Stimulated activated CD8-positive, alpha-beta memory T cell treated with anti-CD3 and anti-CD28 coated beads, Interleukin-7, amount 100 ng/mL, for 4 hours (primary cell): Measurements from ENCODE around the gene ADGB.
"Not testable (repeated sequence)": the region's sequence is repeated elsewhere in the genome, so short reads cannot be mapped to it uniquely, and the experiment has no call there.

Experiments used
- DNase-seq, 2 donors: peaks; one replicate each; pipeline ENCODE4 v3.0.0-alpha.2; 2020; ENCODE audit warnings: low read depth in 2 of 2

ADGB gene

DNA sequence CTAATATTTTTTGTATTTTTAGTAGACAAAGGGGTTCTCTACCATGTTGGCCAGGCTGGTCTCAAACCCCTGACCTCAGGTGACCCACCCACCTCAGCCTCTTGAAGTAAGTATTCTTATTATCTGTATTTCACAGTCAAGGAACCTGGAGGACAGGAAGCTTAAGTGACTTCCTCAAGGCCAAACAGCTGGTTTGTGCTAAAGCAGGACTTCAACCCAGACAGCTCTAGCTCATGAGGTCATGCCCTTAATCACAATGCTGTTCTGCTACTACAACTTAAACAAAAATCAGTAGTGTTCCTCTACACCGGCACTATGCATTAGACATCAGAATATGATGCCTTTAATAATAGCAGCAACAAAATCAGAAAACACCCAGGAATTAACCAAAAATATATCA lies 168.9 kb downstream of the ADGB start:
- DNase-seq, result no peak

DNA sequence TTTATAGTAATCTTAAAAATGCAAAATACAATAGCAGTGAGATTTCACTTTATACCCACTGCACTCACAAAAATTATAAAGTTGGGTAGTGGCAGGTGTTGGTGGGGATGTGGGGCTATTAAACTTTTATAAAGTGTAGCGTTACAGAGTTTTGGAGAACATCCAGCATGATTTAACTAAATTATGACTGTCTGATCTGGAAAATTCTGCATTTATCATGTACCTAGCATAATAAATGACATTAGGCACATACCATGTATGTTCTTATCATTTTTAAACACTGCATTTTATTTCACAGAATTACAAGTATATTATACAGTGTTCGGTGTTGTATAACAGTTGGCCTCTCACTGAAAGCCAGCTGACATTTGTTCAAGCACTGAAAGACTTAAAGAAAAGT lies 169.9 kb downstream of the ADGB start:
- DNase-seq, result no peak

DNA sequence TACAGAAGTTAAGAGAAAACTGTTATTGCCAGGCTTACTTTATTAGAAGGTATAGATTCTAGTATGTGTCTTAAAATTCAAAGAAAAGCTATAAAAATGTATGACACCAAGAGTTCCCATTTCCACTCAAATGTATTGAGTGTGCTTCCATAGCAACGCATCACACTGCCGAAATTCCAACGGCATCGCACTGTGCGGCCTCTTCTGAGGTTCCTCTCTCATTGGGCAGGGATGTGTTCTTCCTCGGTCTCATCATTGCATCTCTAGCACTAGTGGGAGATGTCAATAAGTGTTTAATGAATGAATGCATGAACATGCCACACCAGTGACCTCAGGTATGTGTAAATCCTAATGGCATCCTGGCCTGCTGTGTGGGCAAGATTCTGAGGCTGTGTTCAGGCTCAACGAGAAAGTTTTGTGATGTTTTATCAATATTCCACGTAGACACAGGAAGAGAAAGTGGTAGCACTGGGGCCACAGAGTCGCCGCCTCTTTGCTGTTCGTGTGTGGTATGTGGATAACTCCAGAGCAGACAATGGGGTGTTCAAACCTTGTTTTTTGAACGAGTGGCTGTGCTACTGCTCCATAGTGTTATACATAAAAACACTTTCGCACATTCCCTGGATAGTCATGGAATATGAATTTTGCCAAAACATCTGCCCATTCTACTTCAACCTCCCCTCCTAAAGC lies 171.6 kb downstream of the ADGB start:
- no peak for DNase-seq

DNA sequence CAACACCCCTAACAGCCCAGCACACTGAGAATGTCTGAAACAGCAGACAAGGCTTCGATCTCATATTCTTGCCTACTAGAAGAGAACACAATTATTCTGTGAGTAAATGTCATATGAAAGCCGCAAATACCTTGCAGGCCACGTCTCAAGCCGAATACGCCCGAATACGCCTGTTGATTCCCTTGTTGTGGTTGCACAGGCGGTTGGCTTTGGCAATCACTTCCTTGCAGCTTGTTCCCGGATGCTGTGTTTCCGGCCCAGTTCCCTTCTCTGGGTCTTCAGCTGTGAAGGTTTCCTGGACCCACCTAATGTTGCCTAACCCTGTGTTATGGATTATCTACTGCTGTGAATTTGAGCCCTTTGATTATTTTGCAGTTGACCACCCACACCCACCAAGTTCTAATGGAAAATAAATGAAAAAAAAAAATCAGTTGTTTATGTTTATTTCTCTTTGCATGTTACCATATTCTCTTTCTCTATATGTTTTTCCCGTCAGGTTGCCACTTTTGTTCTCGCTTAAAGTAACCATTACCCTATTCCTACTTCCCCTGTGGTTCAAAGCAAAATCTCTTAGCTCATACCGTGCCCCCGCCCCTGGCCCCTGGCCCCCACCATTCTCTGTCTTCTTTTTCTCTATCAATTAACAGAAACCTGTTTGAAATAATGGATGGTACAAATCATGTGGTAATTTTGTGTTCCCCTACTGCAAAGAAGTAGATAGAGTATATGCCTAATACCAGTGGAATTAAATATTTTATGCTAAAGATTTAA lies 172.4 kb downstream of the ADGB start:
- peak; percentile 8 to 10 for DNase-seq

DNA sequence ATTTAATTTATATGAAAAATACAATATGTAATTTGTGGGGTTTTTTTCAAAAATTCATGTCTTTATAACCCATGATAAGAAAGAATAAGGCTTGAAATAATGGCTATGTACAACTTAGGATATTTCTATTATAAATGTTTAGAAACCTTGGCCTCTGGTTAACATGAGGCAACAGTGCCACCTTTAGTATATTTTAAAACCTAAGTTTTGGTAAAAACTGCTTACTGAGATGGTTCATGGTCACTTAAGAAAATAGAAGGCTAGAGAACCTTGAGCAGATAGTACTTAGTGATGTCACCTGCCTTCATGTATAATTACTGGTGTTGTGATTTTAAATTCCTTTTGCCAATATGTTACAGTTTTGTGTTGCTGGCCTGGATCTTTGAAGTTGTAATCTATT lies 176.4 kb downstream of the ADGB start:
- no peak for DNase-seq

DNA sequence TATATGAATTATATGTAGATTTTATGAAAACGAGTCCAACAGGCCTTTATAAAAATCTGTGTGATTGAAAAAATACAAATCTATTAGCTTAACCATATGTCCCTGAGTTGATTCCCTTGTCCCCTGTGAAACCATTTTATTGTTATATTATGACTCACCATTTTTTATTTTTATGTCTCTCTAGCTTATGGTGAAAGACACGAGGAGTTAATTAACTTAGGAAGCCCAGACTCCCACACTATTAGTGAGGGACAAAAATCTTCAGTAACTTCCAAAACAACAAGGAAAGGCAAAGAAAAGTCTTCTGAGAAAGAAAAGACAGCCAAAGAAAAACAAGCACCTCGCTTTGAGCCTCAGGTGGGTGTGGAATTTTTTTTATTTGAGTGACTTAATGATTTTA lies 183.1 kb downstream of the ADGB start:
- DNase-seq, result no peak

DNA sequence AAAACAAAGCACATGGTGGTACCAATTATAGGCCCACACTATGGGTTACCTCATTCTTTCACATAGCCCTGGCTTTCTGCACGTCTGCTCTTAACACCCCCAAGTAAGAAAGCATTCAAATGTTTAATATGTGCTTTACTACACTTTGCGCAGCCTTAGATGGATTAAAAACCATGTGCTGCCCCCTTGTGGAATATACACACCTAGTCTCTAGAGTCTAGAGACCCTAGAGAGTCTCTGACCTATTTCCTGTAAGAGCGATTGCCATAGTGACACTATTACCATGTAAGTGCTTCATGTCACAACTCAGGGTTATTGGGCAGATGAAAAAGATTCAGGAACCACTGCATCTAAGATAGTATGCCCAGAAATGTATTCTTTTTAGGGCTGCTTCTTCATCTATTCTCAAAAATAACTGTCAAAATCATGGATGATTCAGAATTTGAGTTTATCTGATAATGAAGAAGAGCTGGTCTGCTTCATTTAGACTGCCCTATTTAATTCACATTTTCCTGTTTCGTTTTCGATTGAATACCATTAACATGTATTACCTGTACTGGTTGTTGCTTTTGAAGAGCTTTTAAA lies 186.3 kb downstream of the ADGB start:
- DNase-seq, result no peak

DNA sequence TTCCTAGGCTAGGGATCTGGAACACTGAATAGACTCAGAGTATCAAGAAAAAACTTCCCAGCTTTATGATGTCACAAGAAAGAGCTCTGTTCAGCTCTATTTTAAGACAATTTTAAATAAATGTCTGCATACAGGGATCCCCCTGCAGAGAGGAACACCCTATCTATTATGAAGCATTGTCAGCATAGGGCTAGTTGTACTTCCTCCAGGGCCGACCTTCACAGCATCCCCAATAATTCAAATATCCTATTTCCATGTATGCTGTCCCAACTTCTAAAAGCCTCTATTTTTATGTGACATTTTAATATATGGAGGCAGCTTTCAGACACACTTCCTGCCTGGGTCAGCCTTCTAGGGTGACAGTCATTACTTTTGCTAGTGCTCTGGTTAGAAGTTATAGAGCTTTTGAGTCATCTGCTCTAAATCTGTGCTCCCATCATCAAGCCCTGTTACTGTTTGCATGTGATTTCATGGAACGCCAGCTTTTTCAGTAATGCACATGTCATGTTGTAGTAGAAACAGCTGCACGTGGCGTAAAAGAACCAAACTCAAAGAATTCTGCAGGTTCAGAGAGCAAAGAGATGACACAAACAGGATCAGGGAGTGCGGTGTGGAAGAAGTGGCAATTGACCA lies 189.2 kb downstream of the ADGB start:
- DNase-seq, result no peak

DNA sequence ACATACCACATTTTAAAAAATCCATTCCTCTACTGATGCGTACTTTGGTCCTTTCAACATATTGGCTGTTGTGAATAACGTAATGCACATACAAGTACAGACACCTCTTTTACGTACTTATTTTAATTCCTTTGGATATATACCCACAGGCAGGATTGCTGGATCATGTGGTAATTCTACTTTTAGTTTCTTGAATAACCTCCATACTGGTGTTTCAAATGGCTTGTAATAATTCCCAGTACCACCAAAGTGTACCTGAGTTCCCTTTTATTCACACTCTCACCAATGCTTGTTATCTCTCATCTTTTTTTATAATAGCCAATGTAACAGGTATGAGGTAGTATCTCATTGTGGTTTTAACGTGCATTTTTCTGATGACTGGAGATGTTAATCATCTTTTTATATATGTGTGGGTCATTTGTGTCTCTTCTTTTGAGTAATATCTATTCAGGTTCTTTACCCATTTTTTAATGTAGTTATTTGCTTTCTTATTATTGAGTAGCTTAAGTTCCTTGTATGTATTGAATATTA lies 191.9 kb downstream of the ADGB start:
- DNase-seq, result no peak

DNA sequence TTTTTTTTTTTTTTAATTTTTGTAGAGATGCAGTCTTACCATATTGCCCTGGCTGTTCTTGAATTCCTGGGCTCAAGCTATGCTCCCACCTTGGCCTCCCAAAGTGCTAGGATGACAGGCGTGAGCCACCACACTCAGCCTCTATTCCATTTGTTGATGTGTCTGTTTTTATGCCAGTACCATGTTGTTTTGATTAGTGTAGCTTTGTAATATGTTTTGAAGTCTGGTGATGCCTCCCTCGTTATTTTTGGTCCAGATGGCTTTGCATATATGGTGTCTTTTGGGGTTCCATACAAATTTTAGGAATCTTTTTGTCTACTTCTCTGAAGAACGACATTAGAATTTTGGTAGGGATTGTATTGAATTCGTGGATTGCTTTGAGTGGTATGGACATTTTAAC lies 193.2 kb downstream of the ADGB start:
- no peak for DNase-seq

DNA sequence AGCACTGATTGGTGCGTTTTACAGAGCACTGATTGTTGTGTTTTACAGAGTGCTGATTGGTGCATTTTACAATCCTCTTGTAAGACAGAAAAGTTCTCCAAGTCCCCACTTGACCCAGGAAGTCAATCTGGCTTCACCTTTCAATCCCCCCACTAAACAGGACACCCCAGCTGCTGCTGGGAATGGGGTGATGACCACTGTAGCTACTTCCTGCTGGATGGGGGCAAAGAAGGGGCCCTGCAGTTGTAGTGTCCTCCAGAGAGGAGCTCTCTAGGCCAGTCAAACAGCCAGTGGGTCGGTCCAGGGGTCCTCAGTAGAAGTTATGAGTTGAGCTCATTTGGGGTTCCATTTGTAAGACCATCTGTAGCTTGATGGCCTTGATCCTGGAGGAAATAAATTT lies 194.4 kb downstream of the ADGB start:
- DNase-seq, result not testable (repeated sequence)

DNA sequence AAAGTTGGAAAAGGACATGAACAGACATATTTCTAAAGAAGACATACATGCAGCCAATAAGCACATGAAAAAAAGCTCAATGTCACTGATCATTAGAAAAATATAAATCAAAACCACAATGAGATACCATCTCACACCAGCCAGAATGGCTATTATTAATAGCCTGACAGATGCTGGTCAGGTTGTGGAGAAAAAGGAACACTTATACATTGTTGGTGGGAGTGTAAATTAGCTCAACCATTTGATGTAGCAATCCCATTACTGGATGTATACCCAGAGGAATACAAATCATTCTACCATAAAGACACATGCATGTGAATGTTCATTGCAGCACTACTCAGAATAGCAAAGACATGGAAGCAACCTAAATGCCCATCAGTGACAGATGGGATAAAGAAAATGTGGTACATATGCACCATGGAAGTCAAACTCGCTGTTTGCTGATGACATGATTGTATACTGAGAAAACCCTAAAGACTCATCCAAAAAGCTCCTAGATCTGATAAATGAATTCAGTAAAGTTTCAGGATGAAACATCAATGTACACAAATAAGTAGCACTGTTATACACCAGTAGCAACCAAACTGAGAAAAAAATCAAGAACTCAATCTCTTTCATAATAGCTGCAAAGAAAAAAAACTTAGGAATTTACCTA lies 196.8 kb downstream of the ADGB start:
- no peak for DNase-seq

DNA sequence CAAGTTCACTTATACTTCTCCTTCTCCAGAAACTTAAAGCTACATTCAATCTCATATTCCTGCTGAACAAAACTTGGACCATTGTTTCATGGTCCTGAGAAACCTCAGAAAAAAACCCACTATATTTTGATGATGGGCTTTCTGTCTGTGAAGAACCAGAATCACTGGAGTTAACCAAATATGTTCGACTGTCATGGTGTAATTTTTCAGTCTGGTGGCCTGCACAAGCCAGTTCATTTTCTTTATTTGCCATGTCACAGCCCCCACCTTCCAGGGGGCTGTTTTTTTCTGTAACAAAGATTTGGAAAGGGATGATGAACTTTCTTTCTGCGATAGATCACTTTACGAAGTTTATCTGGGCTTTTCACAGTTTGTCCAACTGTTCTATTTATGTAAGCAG lies 204.4 kb downstream of the ADGB start:
- not testable (repeated sequence) for DNase-seq

DNA sequence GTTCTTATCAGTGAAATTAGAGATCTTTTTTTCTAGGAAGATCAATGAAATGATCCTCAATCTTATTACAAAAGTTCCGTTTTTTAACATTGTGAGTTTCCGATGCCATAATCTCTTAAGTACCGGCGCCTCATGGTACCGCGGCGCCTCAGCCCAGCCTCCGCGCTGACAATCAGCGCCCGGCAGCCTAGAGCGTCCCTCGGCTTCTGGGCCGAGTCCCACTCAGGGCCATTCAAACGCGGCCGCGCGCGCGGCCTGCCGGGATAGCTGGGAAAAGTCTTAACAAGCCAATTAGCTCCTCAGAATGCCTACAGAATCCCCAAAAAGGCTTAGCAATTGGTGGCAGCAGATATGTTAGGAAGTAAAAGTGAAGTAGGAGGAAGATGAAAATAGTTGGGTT lies 204.8 kb downstream of the ADGB start:
- DNase-seq, result no peak

DNA sequence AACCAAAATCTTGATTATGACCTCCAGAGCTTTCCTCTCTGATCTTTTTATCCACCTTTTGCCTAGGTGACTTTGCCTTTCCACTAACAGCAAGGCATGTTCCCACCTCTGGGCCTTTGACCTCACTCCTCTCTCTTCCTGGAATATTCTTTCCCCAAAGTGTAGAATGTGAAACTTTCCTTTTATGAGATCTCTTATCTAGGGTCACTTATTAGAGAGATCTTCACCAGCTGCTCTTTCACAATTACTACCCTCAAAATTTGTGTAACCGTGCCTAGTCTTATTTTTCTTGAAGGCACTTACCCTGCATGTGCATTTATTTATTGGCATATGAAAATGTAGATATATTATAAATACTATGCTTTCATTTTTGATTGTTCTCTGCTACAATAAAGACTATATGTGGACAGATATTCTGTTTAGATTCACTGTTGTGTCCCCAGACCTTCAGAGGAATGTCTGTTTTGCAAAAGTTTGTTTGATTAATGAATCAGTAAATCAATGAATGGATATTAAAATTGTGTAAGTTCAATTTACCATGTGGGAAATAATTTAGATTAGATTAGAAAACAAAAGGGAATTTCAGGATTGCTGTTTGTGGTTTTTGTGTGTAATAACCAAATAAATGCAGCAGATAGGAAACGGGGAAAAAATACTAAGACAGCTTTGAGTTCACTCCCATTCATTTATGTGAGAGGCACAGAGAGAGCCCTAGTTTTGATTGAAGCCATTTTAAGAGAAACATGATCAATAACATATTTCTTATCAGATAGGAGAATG lies 207.0 kb downstream of the ADGB start:
- DNase-seq, result no peak

DNA sequence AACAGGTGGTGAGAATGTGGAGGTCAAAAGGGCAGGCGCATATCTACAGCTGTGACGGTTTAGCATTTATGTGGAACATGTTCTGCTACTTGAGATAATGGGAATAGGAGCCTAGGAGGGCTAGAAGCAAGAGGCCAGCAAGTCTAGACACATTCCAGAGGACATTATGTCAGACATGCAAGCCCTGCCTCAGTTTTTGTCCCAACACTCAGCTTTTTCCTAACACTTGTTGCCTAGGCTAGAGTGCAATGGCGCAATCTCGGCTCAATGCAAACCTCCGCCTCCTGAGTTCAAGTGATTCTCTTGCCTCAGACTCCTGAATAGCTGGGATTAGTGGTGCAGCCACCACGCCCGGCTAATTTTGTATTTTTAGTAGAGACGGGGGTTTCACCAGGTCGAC lies 210.2 kb downstream of the ADGB start:
- DNase-seq, result not testable (repeated sequence)

DNA sequence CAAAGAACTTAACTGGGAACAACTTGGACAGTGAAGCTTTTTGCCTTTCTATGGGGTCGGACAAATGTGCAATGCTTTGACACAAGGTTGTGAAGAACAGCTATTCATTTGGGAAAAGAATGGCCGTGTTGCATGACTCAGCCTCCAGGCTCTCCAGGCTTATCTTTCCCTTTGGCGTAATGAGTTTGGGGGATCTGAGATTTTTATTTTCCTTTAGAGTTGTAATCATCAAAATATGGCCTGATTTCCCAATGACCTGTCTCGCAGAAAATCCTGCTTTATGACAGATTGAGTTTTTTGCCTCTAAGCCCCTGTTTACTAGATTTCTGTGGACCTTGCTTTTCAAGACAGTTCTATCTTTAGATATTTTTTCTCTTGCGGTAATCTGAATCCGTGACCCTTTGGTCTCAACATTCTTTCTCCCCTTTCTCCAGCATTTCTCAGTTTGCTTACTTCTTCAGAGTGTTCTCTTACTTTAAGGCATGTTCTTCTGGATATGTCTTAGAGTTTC lies 214.1 kb downstream of the ADGB start:
- not testable (repeated sequence) for DNase-seq

DNA sequence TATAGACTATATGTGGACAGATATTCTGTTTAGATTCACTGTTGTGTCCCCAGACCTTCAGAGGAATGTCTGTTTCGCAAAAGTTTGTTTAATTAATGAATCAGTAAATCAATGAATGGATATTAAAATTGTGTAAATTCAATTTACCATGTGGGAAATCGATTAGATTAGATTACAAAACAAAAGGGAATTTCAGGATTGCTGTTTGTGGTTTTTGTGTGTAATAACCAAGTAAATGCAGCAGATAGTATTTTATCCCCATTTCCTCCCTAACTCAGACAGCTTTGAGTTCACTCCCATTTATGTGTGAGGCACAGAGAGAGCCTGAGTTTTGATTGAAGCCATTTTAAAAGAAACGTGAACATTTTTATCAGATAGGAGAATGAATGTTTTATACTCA lies 214.8 kb downstream of the ADGB start:
- no peak for DNase-seq

DNA sequence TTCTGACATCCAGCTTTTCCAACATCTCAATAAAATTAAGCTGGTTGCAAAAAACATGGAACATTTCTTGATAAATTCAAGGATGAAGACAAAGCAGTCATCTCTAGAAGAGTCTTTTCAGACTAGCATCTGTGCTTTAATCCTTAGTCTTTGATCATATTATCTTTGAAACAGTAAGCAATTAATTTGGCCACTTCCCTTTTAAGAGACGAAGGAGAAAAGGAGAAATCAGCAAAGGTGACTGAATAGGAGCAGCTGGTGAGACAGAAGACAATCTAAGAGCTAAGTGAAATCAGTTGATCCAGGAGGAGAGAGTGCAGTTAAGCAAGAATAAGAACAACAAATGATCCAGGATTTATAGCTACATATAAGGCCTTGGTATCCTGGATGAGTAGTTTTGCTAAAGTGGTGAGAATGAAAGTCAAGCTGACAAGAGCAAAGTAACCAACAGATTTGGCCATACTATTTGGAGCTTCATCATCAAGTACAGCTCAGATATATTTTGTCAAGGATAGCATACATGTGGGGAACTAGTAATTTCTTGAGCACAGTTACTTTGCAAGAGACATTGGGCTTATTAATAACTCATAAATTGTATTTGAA lies 215.5 kb downstream of the ADGB start:
- no peak for DNase-seq
